ENCODE measurements around the gene NKD1. TPM values are rescaled to one million over a fixed set of nuclear protein-coding genes. Genes with fewer than 3 reads are reported as not detected.

The NKD1 gene
- total RNA-seq, 1 donor from 2014 or later: 31.3 TPM

- TF ChIP-seq CTCF (IDR thresholded peaks at IDR 0.05; ENCODE audit: partially characterized antibody, unreplicated experiment): no peak
- H3K9me3 Mint-ChIP-seq (ENCODE audit: unreplicated experiment): peaks cover 5% of the 10 kb centered on the region
- H3K4me3 Mint-ChIP-seq (ENCODE audit: unreplicated experiment): no peak overlapping the region
- H3K4me1 Mint-ChIP-seq (ENCODE audit: low read depth, unreplicated experiment): peaks cover 8% of the 10 kb centered on the region
- peaks cover 7% of the 10 kb centered on the region for H3K27me3 Mint-ChIP-seq (ENCODE audit: unreplicated experiment)
- no peak for DNase-seq
- no peak overlapping the region for H3K27ac Mint-ChIP-seq (ENCODE audit: unreplicated experiment)
- peaks cover 24% of the 10 kb centered on the region for H3K36me3 Mint-ChIP-seq (ENCODE audit: unreplicated experiment)
Observed at GRCh38 chr16:50552476-50553101, 4.4 kb downstream of the NKD1 start.

GRCh38 chr16:50553182-50553710, 5.0 kb downstream of the NKD1 start:
- DNase-seq: no peak
- Mint-ChIP-seq H3K4me3 (ENCODE audit: unreplicated experiment) (no peak overlapping the region), H3K4me1 (ENCODE audit: low read depth, unreplicated experiment) (peaks cover 8% of the 10 kb centered on the region), H3K9me3 (ENCODE audit: unreplicated experiment) (peaks cover 8% of the 10 kb centered on the region), H3K36me3 (ENCODE audit: unreplicated experiment) (peaks cover 26% of the 10 kb centered on the region), H3K27ac (ENCODE audit: unreplicated experiment) (no peak overlapping the region), H3K27me3 (ENCODE audit: unreplicated experiment) (peaks cover 9% of the 10 kb centered on the region)
- TF ChIP-seq CTCF (IDR thresholded peaks at IDR 0.05; ENCODE audit: partially characterized antibody, unreplicated experiment): no peak

- peaks cover 12% of the 10 kb centered on the region for H3K27me3 Mint-ChIP-seq (ENCODE audit: unreplicated experiment)
- peaks cover 8% of the 10 kb centered on the region for H3K4me1 Mint-ChIP-seq (ENCODE audit: low read depth, unreplicated experiment)
- no peak overlapping the region for H3K4me3 Mint-ChIP-seq (ENCODE audit: unreplicated experiment)
- DNase-seq: no peak
- H3K36me3 Mint-ChIP-seq (ENCODE audit: unreplicated experiment): peaks cover 26% of the 10 kb centered on the region
- H3K27ac Mint-ChIP-seq (ENCODE audit: unreplicated experiment): no peak overlapping the region
- H3K9me3 Mint-ChIP-seq (ENCODE audit: unreplicated experiment): peaks cover 11% of the 10 kb centered on the region
- TF ChIP-seq CTCF (IDR thresholded peaks at IDR 0.05; ENCODE audit: partially characterized antibody, unreplicated experiment): no peak
Observed at GRCh38 chr16:50553731-50554360, 5.7 kb downstream of the NKD1 start.

GRCh38 chr16:50555269-50555875, 7.2 kb downstream of the NKD1 start:
- Mint-ChIP-seq H3K27ac (ENCODE audit: unreplicated experiment) (no peak overlapping the region), H3K36me3 (ENCODE audit: unreplicated experiment) (peaks cover 26% of the 10 kb centered on the region), H3K9me3 (ENCODE audit: unreplicated experiment) (peaks cover 11% of the 10 kb centered on the region), H3K27me3 (ENCODE audit: unreplicated experiment) (peaks cover 12% of the 10 kb centered on the region), H3K4me3 (ENCODE audit: unreplicated experiment) (no peak overlapping the region), H3K4me1 (ENCODE audit: low read depth, unreplicated experiment) (no peaks in the 10 kb centered on the region)
- TF ChIP-seq CTCF (IDR thresholded peaks at IDR 0.05; ENCODE audit: partially characterized antibody, unreplicated experiment): no peak
- no peak for DNase-seq
